GM12892 (cell line): ENCODE measurements around the gene TYMS.

Source experiments
- POLR2A ChIP-seq: IDR thresholded peaks from 2 replicates; pipeline ENCODE4 v1.6.1; 2011; ENCODE audit warnings: low read depth, low read length, control low read depth
- POLR2AphosphoS5 ChIP-seq: IDR thresholded peaks from 2 replicates; pipeline ENCODE4 v1.6.1; 2011; ENCODE audit warnings: low read depth, low read length, control low read depth
- TAF1 ChIP-seq: IDR thresholded peaks from 2 replicates; pipeline ENCODE4 v1.6.1; 2011; ENCODE audit warnings: low read depth, mild to moderate bottlenecking, control low read depth, low read length, borderline replicate concordance

- TF ChIP-seq POLR2AphosphoS5 (no peak), POLR2A (no peak), TAF1 (no peak)
These were observed 21.2 kb downstream of the TYMS start for GRCh38 chr18:678482-679182.
